Epithelial cell of esophagus (primary cell): ENCODE data around the gene JAK3.
A peak's percentile ranks its signal among the peaks of the same experiment; 100 is the strongest.

Source experiments
- DNase-seq: peaks from one replicate; pipeline ENCODE4 v3.0.0; 2010; ENCODE audit warnings: low read depth
- H3K4me3 ChIP-seq: 2 replicates; pipeline ENCODE4 v1.5.1; 2011; ENCODE audit warnings: mild to moderate bottlenecking, low read length, control low read depth
- CTCF ChIP-seq: IDR thresholded peaks from 2 replicates; pipeline ENCODE4 v1.5.1; 2011; ENCODE audit warnings: low read depth, mild to moderate bottlenecking, low read length, control low read depth, inconsistent platforms; ENCODE audit not compliant: insufficient read depth; ENCODE audit errors: missing control alignments

JAK3 gene

GRCh38 chr19:17830567-17831418, 17.0 kb downstream of the JAK3 start:
- peak overlapping the region; percentile 59 for H3K4me3 ChIP-seq
- peak; percentile 95 for DNase-seq
- no peak for TF ChIP-seq CTCF

GRCh38 chr19:17829855-17830566, 17.8 kb downstream of the JAK3 start:
- TF ChIP-seq CTCF: no peak
- peak; percentile 79 for DNase-seq
- H3K4me3 ChIP-seq: peak overlapping the region; percentile 59

- TF ChIP-seq CTCF: no peak
- H3K4me3 ChIP-seq: no peak overlapping the region
These were observed 21.2 kb downstream of the JAK3 start for GRCh38 chr19:17826508-17827056.

GRCh38 chr19:17824339-17824738, 23.4 kb downstream of the JAK3 start:
- TF ChIP-seq CTCF: no peak
- DNase-seq: no peak
- H3K4me3 ChIP-seq: no peak overlapping the region

More at GRCh38 chr19:17826508-17827056, 21.2 kb downstream of the JAK3 start:
- DNase-seq: no peak

GRCh38 chr19:17821190-17821589, 26.6 kb downstream of the JAK3 start, which contains the start of gene INSL3:
INSL3 (minus strand) TSS chr19:17821519; CDS start chr19:17821506, 13 bp downstream.
- no peak for DNase-seq
- TF ChIP-seq CTCF: no peak
- no peak within 1 kb of the TSS for H3K4me3 ChIP-seq

GRCh38 chr19:17817668-17818363, 30.0 kb downstream of the JAK3 start:
- no peak overlapping the region for H3K4me3 ChIP-seq
- DNase-seq: no peak
- no peak for TF ChIP-seq CTCF
